GM19397 (cell line): ENCODE measurements around the gene PDX1.

Experiments used
- ATAC-seq: cut with Tn5 transposase; IDR thresholded peaks from one replicate; pipeline ENCODE4 v1.9.1; 2021; ENCODE audit warnings: mild to moderate bottlenecking, moderate library complexity; ENCODE audit not compliant: unreplicated experiment

PDX1 gene

GRCh38 chr13:27969082-27969865 lies 49.5 kb downstream of the PDX1 start, which contains the start of gene CDX2:
TSS of gene CDX2 (minus strand) at chr13:27969315. CDS start at chr13:27969006, 309 bp downstream.
- no peak for ATAC-seq

- no peak for ATAC-seq
Measured at GRCh38 chr13:27969866-27970229, 50.0 kb downstream of the PDX1 start.

GRCh38 chr13:27970382-27971235 lies 50.8 kb downstream of the PDX1 start:
- ATAC-seq, result no peak

- no peak for ATAC-seq
Measured at GRCh38 chr13:27971236-27971645, 51.4 kb downstream of the PDX1 start.

GRCh38 chr13:27971776-27972477 lies 52.1 kb downstream of the PDX1 start:
- ATAC-seq, result no peak

- ATAC-seq, result no peak
Measured at GRCh38 chr13:27972478-27972820, 52.6 kb downstream of the PDX1 start.

- ATAC-seq, result no peak
Measured at GRCh38 chr13:27973291-27973690, 53.5 kb downstream of the PDX1 start.

- no peak for ATAC-seq
Measured at GRCh38 chr13:27973961-27974662, 54.3 kb downstream of the PDX1 start.
